Keratinocyte (primary cell): ENCODE results near the gene SHROOM3. TPM values are rescaled to one million over a fixed set of nuclear protein-coding genes. Genes with fewer than 3 reads are reported as not detected.

Source experiments
- DNase-seq: peaks from one replicate; pipeline ENCODE4 v3.0.0-alpha.2; 2011; ENCODE audit warnings: low read depth, missing footprints, low spot score
- FAIRE-seq: peaks from 2 replicates; lab custom pipeline; 2011; peaks lifted over from hg19 to GRCh38; lab: Jason Lieb, UNC
- H2AFZ ChIP-seq: 2 replicates; pipeline ENCODE4 v1.6.0; 2012; ENCODE audit warnings: low read length, control low read depth, inconsistent platforms; ENCODE audit not compliant: control insufficient read depth
- H3K27ac ChIP-seq: 2 replicates; pipeline ENCODE4 v1.5.1; 2011; ENCODE audit warnings: low read length; ENCODE audit not compliant: control insufficient read depth, insufficient read depth
- H3K27me3 ChIP-seq: 3 replicates; pipeline ENCODE4 v1.6.0; 2011; ENCODE audit warnings: low read length; ENCODE audit not compliant: control insufficient read depth, insufficient read depth; ENCODE audit errors: extremely low read depth
- H3K36me3 ChIP-seq, 2 experiments: 2 replicates in 1 of 2; 3 replicates in 1 of 2; pipeline ENCODE4 v1.5.1; 2011; ENCODE audit warnings: low read length in 2 of 2, mild to moderate bottlenecking in 1 of 2; ENCODE audit not compliant: control insufficient read depth in 2 of 2, insufficient read depth in 2 of 2; ENCODE audit errors: extremely low read depth in 1 of 2
- H3K4me1 ChIP-seq: 3 replicates; pipeline ENCODE4 v1.5.1; 2011; ENCODE audit warnings: low read length; ENCODE audit not compliant: control insufficient read depth, insufficient read depth; ENCODE audit errors: extremely low read depth
- H3K4me2 ChIP-seq: 3 replicates; pipeline ENCODE4 v1.6.0; 2011; ENCODE audit warnings: low read depth, low read length; ENCODE audit not compliant: control insufficient read depth, insufficient read depth; ENCODE audit errors: extremely low read depth
- H3K4me3 ChIP-seq, 3 experiments: fragments of 200-600 bp in 1 of 3; sonication (generic) in 1 of 3; 2 replicates in 2 of 3; 3 replicates in 1 of 3; pipeline ENCODE4 v1.5.1; 2011 to 2016; ENCODE audit warnings: low read length in 3 of 3, mild to moderate bottlenecking in 3 of 3, control low read depth in 2 of 3, inconsistent platforms in 1 of 3, low read depth in 1 of 3, mixed read lengths in 1 of 3, mixed run types in 1 of 3, moderate library complexity in 1 of 3; ENCODE audit not compliant: control insufficient read depth in 2 of 3, insufficient read depth in 2 of 3; ENCODE audit errors: extremely low read depth in 1 of 3
- H3K79me2 ChIP-seq: 2 replicates; pipeline ENCODE4 v1.6.0; 2012; ENCODE audit warnings: low read length; ENCODE audit not compliant: control insufficient read depth, insufficient read depth
- H3K9ac ChIP-seq: 3 replicates; pipeline ENCODE4 v1.6.0; 2011; ENCODE audit warnings: low read length; ENCODE audit not compliant: control insufficient read depth, insufficient read depth; ENCODE audit errors: extremely low read depth
- H3K9me1 ChIP-seq: 3 replicates; pipeline ENCODE4 v1.6.0; 2011; ENCODE audit warnings: low read length; ENCODE audit not compliant: control insufficient read depth, insufficient read depth; ENCODE audit errors: extremely low read depth
- H3K9me3 ChIP-seq: 2 replicates; pipeline ENCODE4 v1.5.1; 2012; ENCODE audit warnings: low read depth, low read length; ENCODE audit not compliant: control insufficient read depth
- H4K20me1 ChIP-seq: 3 replicates; pipeline ENCODE4 v1.6.0; 2011; ENCODE audit warnings: low read length; ENCODE audit not compliant: control insufficient read depth, insufficient read depth; ENCODE audit errors: extremely low read depth
- CTCF ChIP-seq, 3 experiments: IDR thresholded peaks in 1 of 3; conservative IDR thresholded peaks in 1 of 3; optimal IDR thresholded peaks in 1 of 3; 2 replicates in 2 of 3; 3 replicates in 1 of 3; pipeline versions ENCODE3 to v1.5.1; 2011; ENCODE audit warnings: low read length in 3 of 3, mild to moderate bottlenecking in 3 of 3, moderate library complexity in 2 of 3, control low read depth in 1 of 3, inconsistent platforms in 1 of 3; ENCODE audit not compliant: insufficient read depth in 2 of 3; ENCODE audit errors: extremely low read depth in 1 of 3
- EZH2 ChIP-seq: IDR thresholded peaks from one replicate; pipeline ENCODE4 v1.6.1; 2012; ENCODE audit warnings: inconsistent platforms, mild to moderate bottlenecking, low read length, moderate library complexity
- dilution Hi-C: fragments of 300-500 bp; cut with MboI; formaldehyde crosslinking; loops from one replicate; pipeline ENCODE4 v1.7.0; 2020; ENCODE audit warnings: low sequenced_read_pairs; ENCODE audit not compliant: extremely low pct_ligation_motif_present
- polyA plus RNA-seq, 5 experiments: library from polyadenylated mRNA; depleted of rRNA in 3 of 5; stranded (reverse) in 3 of 5; stranded (forward) in 1 of 5; unstranded in 1 of 5; fragments of >200 nt; gene quantifications; 1 replicate in 1 of 5; 2 replicates in 3 of 5; 3 replicates in 1 of 5; pipeline versions ENCODE4 v1.2.1 to v1.2.3, GENCODE V29; 2011 to 2012; ENCODE audit warnings: missing spikeins in 2 of 5, low read depth in 1 of 5, low replicate concordance in 1 of 5

The SHROOM3 gene
- polyA plus RNA-seq, 1 donor (not counting 4 experiments of a cell fraction or from before 2014, with no cell fraction given): 4.9 TPM

GRCh38 chr4:76536373-76536689 is 101.3 kb downstream of the SHROOM3 start:
- dilution Hi-C loops: no loop called here
- Histone ChIP-seq H4K20me1 (no peaks in the 10 kb centered on the region), H3K9ac (no peak overlapping the region), H3K4me2 (no peak overlapping the region), H3K4me1 (no peaks in the 10 kb centered on the region), H3K4me3 (no peak overlapping the region), H3K36me3 (no peaks in the 10 kb centered on the region), H3K79me2 (no peaks in the 10 kb centered on the region), H3K27ac (no peak overlapping the region), H3K9me1 (no peaks in the 10 kb centered on the region), H3K9me3 (no peaks in the 10 kb centered on the region), H3K27me3 (no peaks in the 10 kb centered on the region), H2AFZ (no peak overlapping the region)
- FAIRE-seq (no peak), DNase-seq (no peak)
- TF ChIP-seq CTCF (optimal IDR thresholded peaks at IDR 0.05 in 1 of 3, IDR thresholded peaks at IDR 0.05 in 1 of 3, conservative IDR thresholded peaks at IDR 0.05 in 1 of 3; ENCODE audit: extremely low read depth in 1 of 3, insufficient read depth in 2 of 3, low read length in 3 of 3) (no peak), EZH2 (no peak)

- no peak for DNase-seq
- no peak overlapping the region for H2AFZ ChIP-seq
- TF ChIP-seq CTCF (optimal IDR thresholded peaks at IDR 0.05 in 1 of 3, IDR thresholded peaks at IDR 0.05 in 1 of 3, conservative IDR thresholded peaks at IDR 0.05 in 1 of 3; ENCODE audit: extremely low read depth in 1 of 3, insufficient read depth in 2 of 3, low read length in 3 of 3) (no peak), EZH2 (no peak)
Observed at GRCh38 chr4:76538296-76538695, 103.3 kb downstream of the SHROOM3 start.

More at GRCh38 chr4:76538296-76538695, 103.3 kb downstream of the SHROOM3 start:
- Histone ChIP-seq H3K4me1 (no peaks in the 10 kb centered on the region), H3K9ac (no peak overlapping the region), H3K79me2 (no peaks in the 10 kb centered on the region), H3K27me3 (no peaks in the 10 kb centered on the region), H3K4me3 (no peak overlapping the region), H3K9me3 (no peaks in the 10 kb centered on the region), H3K36me3 (no peaks in the 10 kb centered on the region), H3K9me1 (no peaks in the 10 kb centered on the region), H4K20me1 (no peaks in the 10 kb centered on the region), H3K27ac (no peak overlapping the region), H3K4me2 (no peak overlapping the region)
- dilution Hi-C loops: no loop called here
- FAIRE-seq: no peak
